ENCODE measurements around the gene JMJD1C.
"Not testable (repeated sequence)": the region's sequence is repeated elsewhere in the genome, so short reads cannot be mapped to it uniquely, and the experiment has no call there.

Gene JMJD1C

DNA sequence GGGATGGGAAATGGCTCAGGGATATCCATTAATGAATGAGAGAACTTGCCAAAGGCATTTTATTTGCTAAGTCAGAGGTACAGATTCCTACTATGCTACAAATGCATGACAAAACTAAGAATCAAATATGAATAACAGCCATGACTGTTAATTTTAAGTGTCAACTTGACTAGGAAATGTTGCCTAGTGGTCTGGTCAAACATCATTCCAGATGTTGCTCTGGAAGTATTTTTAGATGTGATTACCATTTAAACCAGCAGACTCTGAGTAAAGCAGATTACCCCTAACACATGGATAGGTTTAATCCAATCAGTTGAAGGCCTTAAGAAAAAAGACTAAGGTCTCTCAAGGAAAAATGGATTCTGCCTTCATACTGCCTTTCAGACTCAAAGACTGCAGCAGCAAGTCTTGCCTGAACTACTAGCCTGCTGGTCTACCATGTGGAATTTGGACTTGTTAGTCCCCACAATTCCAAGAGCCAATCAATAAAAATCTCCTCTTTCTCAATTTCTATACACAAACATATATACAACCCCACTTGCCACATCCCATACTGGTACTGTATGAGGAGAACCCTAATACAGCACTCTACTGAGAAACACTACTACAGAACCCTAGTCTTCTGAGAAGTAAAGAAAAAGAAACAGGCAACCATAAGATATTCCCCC is 213.5 kb downstream of the JMJD1C start:
- DNase-seq: no peak

- DNase-seq: no peak
These were observed 215.7 kb downstream of the JMJD1C start for GRCh38 chr10:63250032-63250431.

DNA sequence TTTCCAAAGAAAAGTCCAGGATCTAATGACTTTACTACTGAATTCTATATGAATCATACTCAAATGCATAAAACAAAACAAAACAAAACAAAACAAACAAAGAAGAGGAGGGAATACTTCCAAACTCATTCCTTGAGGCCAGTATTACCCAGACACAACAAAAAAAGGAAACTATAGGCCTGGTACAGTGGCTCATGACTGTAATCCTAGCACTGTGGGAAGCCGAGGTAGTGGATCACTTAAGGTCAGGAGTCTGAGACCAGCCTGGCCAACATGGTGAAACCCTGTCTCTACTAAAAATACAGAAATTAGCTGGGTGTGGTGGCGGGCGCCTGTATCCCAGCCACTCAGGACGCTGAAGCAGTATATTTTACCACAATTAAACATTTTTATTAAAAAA is 218.0 kb downstream of the JMJD1C start:
- DNase-seq: no peak

DNA sequence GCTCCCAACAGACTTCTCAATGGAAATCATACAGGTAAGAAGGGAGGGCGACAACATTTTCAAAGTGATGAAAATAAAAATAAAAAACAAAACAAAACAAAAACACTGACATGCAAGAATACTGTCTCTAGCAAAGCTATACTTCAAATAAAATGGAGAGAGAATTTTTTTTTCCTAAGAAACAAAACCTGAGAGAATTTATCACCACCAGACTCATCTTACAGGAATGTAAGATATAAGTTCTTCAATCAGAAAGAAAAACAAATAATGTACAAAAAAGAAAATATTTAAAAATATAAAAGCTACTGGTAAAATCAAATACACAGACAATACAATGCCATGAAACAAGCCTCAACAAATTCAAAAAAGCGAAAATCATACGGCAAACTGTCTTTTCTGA is 219.4 kb downstream of the JMJD1C start:
- no peak for DNase-seq

- DNase-seq: no peak
These were observed 223.9 kb downstream of the JMJD1C start for GRCh38 chr10:63241841-63242281.

DNA sequence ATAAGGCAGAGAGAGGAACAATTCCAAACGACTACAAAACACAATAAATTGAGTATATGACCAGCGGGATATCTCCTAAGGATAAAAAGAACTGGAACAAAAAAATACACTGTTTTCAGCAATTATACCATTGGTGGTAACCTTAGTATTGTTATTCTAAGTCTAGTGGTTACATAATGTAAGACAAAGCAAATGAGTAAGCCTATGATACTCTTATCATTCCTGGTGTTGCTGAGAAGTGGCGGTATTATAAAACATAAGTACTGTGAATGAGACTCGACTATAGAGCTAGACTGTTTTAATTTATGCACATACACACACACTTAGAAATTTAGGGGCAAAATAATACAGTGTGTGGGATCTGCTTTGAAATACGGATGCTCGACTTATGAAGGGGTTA is 225.0 kb downstream of the JMJD1C start:
- DNase-seq: no peak

DNA sequence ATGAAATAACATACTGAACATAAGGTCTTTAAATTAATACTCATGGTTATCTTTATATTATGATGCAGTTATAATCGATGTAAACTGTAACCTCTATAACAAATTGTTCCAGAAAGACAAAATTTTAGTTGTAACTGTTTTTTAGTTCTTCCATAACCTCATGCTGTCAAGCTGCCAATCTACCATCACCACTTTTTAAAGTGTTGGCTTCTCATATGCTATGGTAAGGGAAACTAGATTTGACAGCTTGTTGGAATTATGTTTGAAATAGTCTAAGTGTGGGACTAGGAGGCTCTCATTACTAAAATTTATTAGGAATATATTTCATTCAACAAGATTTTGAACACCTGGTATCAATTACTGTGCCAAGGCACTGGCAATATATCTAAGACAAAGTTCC is 227.3 kb downstream of the JMJD1C start:
- DNase-seq: no peak

DNA sequence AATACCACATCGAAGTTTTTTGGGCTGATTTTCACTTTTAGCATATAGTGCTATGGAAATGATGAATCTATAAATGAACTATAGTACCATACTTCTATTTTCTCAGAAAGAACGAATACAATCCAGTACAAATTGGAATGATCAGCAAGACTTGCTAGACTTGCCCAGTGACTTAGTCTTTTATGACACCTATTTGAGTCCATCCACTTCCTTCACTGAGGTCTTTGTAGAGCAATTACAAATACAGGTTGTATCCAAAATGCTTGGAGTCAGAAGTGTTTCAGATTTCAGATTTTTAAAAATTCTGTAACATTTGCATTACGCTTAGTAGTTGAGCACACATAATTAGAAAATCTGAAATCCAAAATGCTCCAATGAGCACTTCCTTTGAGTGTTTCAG is 228.4 kb downstream of the JMJD1C start:
- DNase-seq: no peak

DNA sequence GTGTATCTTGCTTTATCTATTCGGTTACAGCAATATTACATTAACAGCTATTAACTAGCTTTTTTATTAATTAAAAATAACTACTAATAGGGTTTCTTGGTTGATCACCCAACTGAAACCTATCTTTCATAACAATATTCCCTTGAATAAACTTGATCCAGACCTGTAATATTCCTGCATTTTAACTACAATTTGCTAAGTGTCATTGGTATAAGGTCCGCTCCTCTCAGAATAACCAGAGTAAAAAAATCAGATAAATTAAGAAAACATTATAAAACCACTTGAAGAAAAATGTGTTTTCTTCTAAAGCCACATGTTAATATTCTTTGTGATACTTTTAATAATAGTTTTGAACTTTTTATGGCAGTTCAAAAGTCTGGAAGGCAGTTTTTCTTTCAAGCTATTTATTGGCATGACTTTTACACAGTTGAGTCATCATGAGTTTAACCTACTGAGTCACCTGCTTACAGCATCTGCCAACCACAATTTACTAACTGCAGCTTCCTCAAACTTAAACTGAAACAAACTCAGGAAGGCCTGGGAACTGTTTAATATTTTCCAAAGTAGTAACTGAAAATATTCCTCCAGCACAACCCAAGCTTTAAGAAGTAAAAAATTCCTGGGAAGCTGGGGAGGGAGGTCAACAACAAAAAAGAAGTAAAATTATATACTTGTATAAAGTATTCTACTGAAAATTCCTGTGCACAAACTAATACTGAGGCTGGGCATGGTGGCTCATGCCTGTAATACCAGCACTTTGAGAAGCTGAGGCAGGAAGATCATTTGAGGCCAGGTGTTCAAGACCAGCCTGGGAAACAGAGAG is 229.5 kb downstream of the JMJD1C start:
- DNase-seq: no peak

DNA sequence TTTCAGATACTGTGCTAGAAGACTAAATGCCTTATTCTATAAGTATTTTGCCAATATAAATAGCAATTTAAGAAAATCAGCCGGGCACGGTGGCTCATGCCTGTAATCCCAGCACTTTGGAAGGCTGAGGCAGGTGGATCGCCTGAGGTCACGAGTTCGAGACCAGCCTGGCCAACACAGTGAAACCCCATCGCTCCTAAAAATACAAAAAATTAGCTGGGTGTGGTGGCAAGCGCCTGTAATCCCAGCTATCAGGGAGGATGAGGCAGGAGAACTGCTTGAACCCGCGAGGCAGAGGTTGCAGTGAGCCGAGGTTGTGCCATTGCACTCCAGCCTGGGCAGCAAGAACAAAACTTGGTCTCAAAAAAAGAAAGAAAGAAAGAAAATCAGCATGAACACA is 230.6 kb downstream of the JMJD1C start:
- not testable (repeated sequence) for DNase-seq

DNA sequence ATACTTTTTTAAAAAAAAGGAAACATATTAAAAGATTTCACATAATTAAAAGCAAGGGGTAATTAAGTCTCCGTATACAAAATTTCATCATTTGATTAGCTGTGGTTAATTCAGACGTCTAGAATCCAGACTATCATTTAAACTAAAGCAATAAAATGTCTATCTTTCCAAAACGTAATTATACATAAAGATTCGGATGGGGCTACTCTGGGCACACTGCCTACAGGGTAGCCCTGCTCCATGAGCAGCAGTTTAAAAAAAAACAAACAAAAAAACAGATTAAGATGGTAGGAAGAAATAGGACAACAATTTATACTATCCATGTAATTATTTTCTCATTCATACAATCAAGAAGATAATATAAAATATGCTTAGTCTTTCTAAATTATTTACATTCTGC is 236.6 kb downstream of the JMJD1C start:
- no peak for DNase-seq

GRCh38 chr10:63228237-63228636 is 237.5 kb downstream of the JMJD1C start:
- no peak for DNase-seq

- no peak for DNase-seq
These were observed 238.4 kb downstream of the JMJD1C start for GRCh38 chr10:63227207-63227895.

- no peak for DNase-seq
These were observed 241.5 kb downstream of the JMJD1C start for GRCh38 chr10:63224241-63224640.

- no peak for DNase-seq
These were observed 243.8 kb downstream of the JMJD1C start for GRCh38 chr10:63221950-63222349.

- DNase-seq: no peak
These were observed 246.0 kb downstream of the JMJD1C start for GRCh38 chr10:63219749-63220148.

DNA sequence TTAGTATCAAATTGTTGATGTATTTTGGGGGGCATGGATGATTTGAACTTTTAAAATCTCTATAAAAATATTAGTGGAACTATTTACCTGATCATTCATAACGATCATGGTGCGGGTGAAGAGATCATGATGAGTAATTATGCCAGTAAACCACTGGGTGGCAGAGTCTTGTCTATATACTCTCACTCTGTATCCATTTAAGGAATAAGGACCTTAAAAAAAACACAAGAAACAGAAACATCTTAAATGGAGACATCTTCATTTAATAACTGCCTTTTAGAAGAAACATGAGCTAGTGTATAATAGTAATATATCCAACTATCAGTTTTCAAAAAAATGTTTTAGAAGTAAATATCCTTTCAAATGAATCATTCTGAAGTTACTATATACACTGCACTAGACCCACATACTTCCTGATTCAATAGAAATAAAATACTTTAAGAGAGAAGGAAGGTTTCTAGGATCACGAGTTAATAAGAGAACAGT is 248.6 kb downstream of the JMJD1C start:
- DNase-seq: no peak

DNA sequence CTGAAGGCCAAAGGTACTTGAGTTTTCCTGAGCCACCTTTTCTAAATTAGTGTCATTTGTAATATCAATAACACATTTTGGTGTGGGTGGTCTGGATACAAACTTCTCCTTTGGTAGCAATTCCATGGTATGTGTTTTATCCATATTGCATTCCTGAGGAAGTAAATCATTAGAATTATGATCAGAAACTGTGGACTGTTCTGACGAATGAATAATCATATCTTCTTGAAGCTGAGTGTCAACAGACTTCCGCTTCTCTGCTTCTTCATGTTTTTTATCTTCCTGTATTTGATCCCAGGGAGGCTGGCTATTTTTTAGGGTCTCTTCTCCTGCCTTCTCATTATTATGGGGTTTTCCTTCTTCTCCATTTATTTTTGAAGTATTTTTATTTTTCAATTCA is 251.2 kb downstream of the JMJD1C start:
- DNase-seq: no peak

DNA sequence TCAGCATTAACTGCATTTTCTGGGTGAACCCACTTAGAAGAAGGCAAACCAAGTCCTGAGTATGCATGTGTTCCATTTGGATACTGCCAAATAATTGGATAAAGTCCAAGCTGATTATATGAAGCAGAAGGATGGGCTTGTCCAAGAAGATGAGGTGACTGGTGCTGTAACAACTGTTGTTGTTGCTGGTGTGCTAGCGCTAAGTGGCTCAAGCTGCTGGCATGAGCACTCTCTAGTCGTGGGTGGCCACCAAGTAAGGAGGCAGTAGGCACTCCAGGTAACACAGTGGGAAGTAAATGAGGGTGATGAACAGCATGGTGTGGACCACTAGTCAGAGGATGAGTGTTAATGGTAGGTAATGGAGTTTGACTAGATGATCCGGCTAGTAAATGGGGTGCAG is 252.3 kb downstream of the JMJD1C start:
- DNase-seq: no peak

- no peak for DNase-seq
These were observed 255.1 kb downstream of the JMJD1C start for GRCh38 chr10:63210611-63211196.

GRCh38 chr10:63209705-63210104 is 256.1 kb downstream of the JMJD1C start:
- no peak for DNase-seq

DNA sequence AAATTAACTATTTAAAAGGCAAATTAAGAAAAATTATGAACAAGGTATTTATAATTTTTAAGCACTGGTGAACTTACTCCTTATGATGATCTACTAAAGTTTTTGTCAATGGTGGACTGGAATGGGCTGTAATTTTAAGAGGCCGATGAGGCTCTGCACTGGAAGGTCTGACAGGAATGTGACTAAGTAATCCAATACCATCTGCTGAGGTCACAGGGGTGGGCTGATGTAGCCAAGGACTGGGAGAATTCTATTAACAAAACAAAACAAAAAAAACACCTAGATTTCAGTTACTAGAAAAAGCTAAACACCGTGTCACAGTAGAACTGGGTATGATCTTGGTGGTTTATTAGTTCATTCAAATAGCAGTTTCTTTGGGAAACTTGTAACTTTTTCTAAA is 256.8 kb downstream of the JMJD1C start:
- DNase-seq: no peak

Measured in activated CD4-positive, CD25-positive, alpha-beta regulatory T cell treated with anti-CD3 and anti-CD28 coated beads, Interleukin-2, amount 50 U/mL, for 72 hours (primary cell).